ENCODE measurements around the gene SRGN.
"Not testable (repeated sequence)": the region's sequence is repeated elsewhere in the genome, so short reads cannot be mapped to it uniquely, and the experiment has no call there.

Gene SRGN

GRCh38 chr10:69124563-69125268, 36.8 kb downstream of the SRGN start:
- TF ChIP-seq, protein P1, sequence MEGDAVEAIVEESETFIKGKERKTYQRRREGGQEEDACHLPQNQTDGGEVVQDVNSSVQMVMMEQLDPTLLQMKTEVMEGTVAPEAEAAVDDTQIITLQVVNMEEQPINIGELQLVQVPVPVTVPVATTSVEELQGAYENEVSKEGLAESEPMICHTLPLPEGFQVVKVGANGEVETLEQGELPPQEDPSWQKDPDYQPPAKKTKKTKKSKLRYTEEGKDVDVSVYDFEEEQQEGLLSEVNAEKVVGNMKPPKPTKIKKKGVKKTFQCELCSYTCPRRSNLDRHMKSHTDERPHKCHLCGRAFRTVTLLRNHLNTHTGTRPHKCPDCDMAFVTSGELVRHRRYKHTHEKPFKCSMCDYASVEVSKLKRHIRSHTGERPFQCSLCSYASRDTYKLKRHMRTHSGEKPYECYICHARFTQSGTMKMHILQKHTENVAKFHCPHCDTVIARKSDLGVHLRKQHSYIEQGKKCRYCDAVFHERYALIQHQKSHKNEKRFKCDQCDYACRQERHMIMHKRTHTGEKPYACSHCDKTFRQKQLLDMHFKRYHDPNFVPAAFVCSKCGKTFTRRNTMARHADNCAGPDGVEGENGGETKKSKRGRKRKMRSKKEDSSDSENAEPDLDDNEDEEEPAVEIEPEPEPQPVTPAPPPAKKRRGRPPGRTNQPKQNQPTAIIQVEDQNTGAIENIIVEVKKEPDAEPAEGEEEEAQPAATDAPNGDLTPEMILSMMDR (IDR thresholded peaks at IDR 0.05; ENCODE audit: low read depth, low read length), result no peak
- peak overlapping the region; percentile 91 for H3K4me3 ChIP-seq (ENCODE audit: low read depth, low read length)
- DNase-seq (ENCODE audit: low read depth, low spot score), result peak; percentile 54
- in situ Hi-C loops (cut with HindIII; ENCODE audit: low sequenced_read_pairs), result no loop called here

DNA sequence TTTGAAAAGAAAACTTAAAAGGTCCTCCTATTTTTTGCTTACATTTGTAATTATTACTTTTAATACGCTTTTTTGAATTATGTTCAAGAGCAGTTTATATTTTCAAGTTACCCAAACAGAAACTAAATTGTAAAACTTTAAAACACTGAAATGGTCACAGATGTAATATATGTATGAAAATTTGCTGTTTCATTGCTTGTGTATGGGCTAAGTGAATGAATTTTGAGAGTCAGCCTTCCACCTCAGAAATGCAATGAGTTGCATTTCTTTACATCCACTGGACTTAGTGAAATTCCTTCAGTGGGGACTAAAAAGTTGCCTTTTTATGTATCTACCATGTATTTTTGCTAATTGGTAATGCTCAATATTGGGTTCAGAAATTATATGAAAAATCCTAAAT, 37.7 kb downstream of the SRGN start:
- in situ Hi-C loops (cut with HindIII; ENCODE audit: low sequenced_read_pairs), result no loop called here
- TF ChIP-seq, protein P1 (IDR thresholded peaks at IDR 0.05; ENCODE audit: low read depth, low read length), result no peak
- H3K4me3 ChIP-seq (ENCODE audit: low read depth, low read length), result peak overlapping the region; percentile 91
- DNase-seq (ENCODE audit: low read depth, low spot score), result no peak

GRCh38 chr10:69130251-69130650, 42.3 kb downstream of the SRGN start:
- TF ChIP-seq, protein P1 (IDR thresholded peaks at IDR 0.05; ENCODE audit: low read depth, low read length), result no peak
- H3K4me3 ChIP-seq (ENCODE audit: low read depth, low read length), result no peak overlapping the region
- DNase-seq (ENCODE audit: low read depth, low spot score), result peak; percentile 11
- in situ Hi-C loops (cut with HindIII; ENCODE audit: low sequenced_read_pairs), result no loop called here

DNA sequence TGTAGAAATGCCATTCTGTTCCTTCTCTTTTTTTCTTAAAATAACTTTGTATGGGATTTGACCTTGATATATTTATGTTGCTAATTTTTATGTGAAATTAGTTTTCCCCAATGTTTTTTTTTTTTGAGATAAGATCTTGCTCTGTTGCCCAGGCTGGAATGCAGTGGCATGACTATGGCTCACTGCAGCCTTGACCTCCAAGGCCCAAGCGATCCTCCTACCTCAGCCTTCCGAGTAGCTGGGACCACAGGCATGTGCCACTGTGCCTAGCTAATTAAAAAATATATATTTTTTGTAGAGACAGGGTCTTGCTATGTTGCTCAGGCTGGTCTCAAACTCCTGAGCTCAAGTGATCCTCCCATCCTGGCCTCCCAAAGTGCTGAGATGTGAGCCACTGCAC, 52.1 kb downstream of the SRGN start:
- H3K4me3 ChIP-seq (ENCODE audit: low read depth, low read length), result no peak overlapping the region
- TF ChIP-seq, protein P1 (IDR thresholded peaks at IDR 0.05; ENCODE audit: low read depth, low read length), result no peak
- in situ Hi-C loops (cut with HindIII; ENCODE audit: low sequenced_read_pairs), result no loop called here
- DNase-seq (ENCODE audit: low read depth, low spot score), result no peak

- DNase-seq (ENCODE audit: low read depth, low spot score), result no peak
- in situ Hi-C loops (cut with HindIII; ENCODE audit: low sequenced_read_pairs), result no loop called here
- no peak overlapping the region for H3K4me3 ChIP-seq (ENCODE audit: low read depth, low read length)
- TF ChIP-seq, protein P1 (IDR thresholded peaks at IDR 0.05; ENCODE audit: low read depth, low read length), result no peak
Measured at GRCh38 chr10:69141304-69141703, 53.4 kb downstream of the SRGN start.

DNA sequence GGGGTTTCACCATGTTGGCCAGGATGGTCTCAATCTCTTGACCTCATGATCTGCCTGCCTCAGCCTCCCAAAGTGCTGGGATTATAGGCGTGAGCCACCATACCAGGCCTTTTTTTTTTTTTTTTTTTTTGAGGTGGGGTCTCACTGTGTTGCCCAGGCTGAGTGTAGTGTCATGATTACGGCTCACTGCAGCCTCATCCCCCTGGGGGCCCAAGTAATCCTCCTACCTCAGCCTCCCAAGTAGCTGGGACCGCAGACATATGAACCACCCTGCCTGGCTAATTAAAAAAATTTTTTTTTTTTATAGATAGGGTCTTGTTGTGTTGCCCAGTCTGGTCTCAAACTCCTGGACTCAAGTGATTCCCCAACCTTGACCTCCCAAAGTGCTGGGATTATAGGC, 54.2 kb downstream of the SRGN start:
- DNase-seq (ENCODE audit: low read depth, low spot score); in situ Hi-C loops (cut with HindIII; ENCODE audit: low sequenced_read_pairs); H3K4me3 ChIP-seq (ENCODE audit: low read depth, low read length): not testable (repeated sequence)

GRCh38 chr10:69142983-69143382, 55.1 kb downstream of the SRGN start:
- in situ Hi-C loops (cut with HindIII; ENCODE audit: low sequenced_read_pairs), result no loop called here
- no peak overlapping the region for H3K4me3 ChIP-seq (ENCODE audit: low read depth, low read length)
- TF ChIP-seq, protein P1 (IDR thresholded peaks at IDR 0.05; ENCODE audit: low read depth, low read length), result no peak
- no peak for DNase-seq (ENCODE audit: low read depth, low spot score)

All from astrocyte of the spinal cord (primary cell).